Suprapubic skin (tissue), 4 donors: Measurements from ENCODE around the gene DLAT. TPM values are rescaled to one million over a fixed set of nuclear protein-coding genes. Genes with fewer than 3 reads are reported as not detected.
A peak's percentile ranks its signal among the peaks of the same experiment; 100 is the strongest.

ENCODE experiments used
- DNase-seq, 2 donors: peaks; one replicate each; pipeline ENCODE4 v3.0.0-alpha.2; 2019; ENCODE audit warnings: low spot score in 2 of 2
- H3K27ac ChIP-seq: fragments of 200-600 bp; sonication (generic); one replicate; pipeline ENCODE4 v1.5.1; 2019
- H3K27me3 ChIP-seq: fragments of 200-600 bp; sonication (generic); one replicate; pipeline ENCODE4 v1.5.1; 2019
- H3K36me3 ChIP-seq: fragments of 200-600 bp; sonication (generic); one replicate; pipeline ENCODE4 v1.5.1; 2019
- H3K4me1 ChIP-seq: fragments of 200-600 bp; sonication (generic); one replicate; pipeline ENCODE4 v1.5.1; 2019
- H3K4me3 ChIP-seq: fragments of 200-600 bp; sonication (generic); one replicate; pipeline ENCODE4 v1.5.1; 2019; ENCODE audit warnings: mild to moderate bottlenecking
- H3K9me3 ChIP-seq: fragments of 200-600 bp; sonication (generic); one replicate; pipeline ENCODE4 v1.5.1; 2019
- CTCF ChIP-seq, 2 donors: fragments of 200-600 bp in 1 of 2; fragments of 450-650 bp in 1 of 2; sonication (generic) in 1 of 2; IDR thresholded peaks; one replicate each; pipeline ENCODE4 v1.5.1; 2016 to 2019; ENCODE audit warnings: antibody characterized with exemption in 2 of 2, mild to moderate bottlenecking in 1 of 2, moderate library complexity in 1 of 2
- EP300 ChIP-seq: sonication (generic); formaldehyde crosslinking; IDR thresholded peaks from one replicate; pipeline ENCODE4 v1.6.1; 2017; ENCODE audit warnings: antibody characterized with exemption
- POLR2A ChIP-seq, 2 donors: fragments of 450-650 bp; IDR thresholded peaks; one replicate each; pipeline ENCODE4 v1.6.1; 2017; ENCODE audit warnings: antibody characterized with exemption in 2 of 2, mild to moderate bottlenecking in 2 of 2, moderate library complexity in 2 of 2
- POLR2AphosphoS5 ChIP-seq, 3 donors: sonication (generic); formaldehyde crosslinking; IDR thresholded peaks; one replicate each; pipeline ENCODE4 v1.6.1; 2017; ENCODE audit warnings: antibody characterized with exemption in 3 of 3
- WGBS: methylation state at CpG from one replicate; pipeline ENCODE4 v1.1.5; 2018; 5-methylcytosine and 5-hydroxymethylcytosine counted together
- total RNA-seq, 4 donors: library from RNA; depleted of rRNA; stranded (reverse); fragments of >200 nt; gene quantifications; one replicate each; pipeline ENCODE4 v1.1.0, GENCODE V29; 2016

Gene DLAT
- total RNA-seq, 4 donors from 2014 or later, result 16.0 to 32.5 (median 24.4) TPM

DNA sequence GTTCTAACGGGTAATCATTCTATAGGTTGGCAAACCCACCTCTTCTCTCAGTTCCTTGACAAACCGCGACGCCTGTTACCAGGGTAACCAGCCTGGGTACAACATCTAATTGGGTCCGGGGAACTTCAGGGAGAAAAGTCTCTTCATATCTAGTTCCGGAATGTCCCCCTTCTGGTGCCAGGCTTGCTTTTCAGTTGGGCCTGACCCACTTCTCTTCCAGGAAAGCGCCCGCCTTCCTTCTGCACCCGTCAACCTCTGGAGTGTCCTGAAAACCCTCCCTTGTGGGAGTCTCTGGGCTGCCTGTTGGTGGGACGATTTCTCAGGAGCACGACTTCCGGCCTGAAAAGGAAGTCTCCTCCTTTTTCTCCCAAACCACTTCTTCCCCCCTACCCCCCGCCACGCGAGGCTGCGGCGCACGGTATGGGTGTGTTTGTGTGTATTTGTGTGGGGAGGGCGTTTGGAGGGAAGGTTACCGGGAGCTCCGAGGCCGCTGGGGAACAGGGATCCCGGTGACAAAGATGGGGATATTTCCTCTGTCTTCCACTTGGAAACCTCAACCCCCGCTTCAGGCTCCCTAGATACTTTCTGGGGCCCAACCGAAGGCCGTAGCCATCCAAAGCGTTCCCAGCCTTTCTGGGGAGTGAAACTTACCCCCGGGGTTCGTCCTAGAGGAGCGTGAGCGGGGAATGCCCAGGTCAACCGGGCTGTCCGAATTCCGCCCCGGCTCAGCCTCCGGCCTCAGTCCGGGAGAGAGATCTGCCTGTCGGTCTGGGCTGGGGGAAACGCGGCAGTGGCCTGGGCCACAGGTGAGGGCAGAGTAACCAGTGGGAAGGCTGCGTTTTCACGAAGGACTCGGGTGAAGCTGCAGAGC, 49.0 kb downstream of the DLAT start, which contains the start of the genes NKAPD1 and PIH1D2:
Gene NKAPD1 (plus strand): TSS at position 359 of the 871 bp plus-strand sequence. CDS start 1,276 bp downstream, outside the sequence.
Gene PIH1D2 (minus strand): TSS at position 77 of the 871 bp plus-strand sequence. CDS start 843 bp downstream, outside the sequence.
- no peaks in the 10 kb centered on the region for H3K27me3 ChIP-seq
- peaks cover 34% of the 10 kb centered on the region for H3K36me3 ChIP-seq
- peak; percentile 86 to 88 for DNase-seq
- H3K4me3 ChIP-seq, result peak within 1 kb of the TSS; percentile 69
- peaks cover 25% of the 10 kb centered on the region for H3K4me1 ChIP-seq
- peak within 1 kb of the TSS; percentile 89 for H3K27ac ChIP-seq
- WGBS, result under 1% methylated on average over 36 of the region's 43 CpGs
- H3K9me3 ChIP-seq, result no peaks in the 10 kb centered on the region
- TF ChIP-seq EP300 (no peak), POLR2A (IDR thresholded peaks at IDR 0.05) (peak in 1 of 2 donors; percentile 26), CTCF (IDR thresholded peaks at IDR 0.05) (no peak), POLR2AphosphoS5 (IDR thresholded peaks at IDR 0.05) (peak in 1 of 3 donors; percentile 26)

DNA sequence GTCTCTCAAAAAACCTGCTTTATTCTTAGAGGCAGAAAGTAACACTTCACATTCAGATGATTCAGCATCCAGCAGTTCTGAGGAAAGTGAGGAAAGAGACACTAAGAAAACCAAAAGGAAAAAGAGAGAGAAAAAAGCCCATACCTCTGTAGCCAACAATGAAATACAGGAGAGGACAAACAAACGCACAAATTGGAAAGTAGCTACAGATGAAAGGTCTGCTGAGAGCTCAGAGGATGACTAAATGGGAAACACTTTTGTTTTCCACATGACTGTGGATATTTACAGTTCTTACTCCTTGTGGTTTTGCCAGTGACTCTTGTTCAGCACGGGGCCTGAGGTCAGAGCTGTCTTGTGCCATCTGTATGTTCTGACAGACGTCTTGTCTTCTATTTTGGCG, 57.5 kb downstream of the DLAT start:
- H3K27me3 ChIP-seq, result no peaks in the 10 kb centered on the region
- no peak for DNase-seq
- peaks cover 18% of the 10 kb centered on the region for H3K4me1 ChIP-seq
- H3K36me3 ChIP-seq, result peaks cover 72% of the 10 kb centered on the region
- H3K4me3 ChIP-seq, result no peak overlapping the region
- TF ChIP-seq EP300, result no peak
- TF ChIP-seq CTCF (IDR thresholded peaks at IDR 0.05), result no peak
- no peak for TF ChIP-seq POLR2A (IDR thresholded peaks at IDR 0.05)
- TF ChIP-seq POLR2AphosphoS5 (IDR thresholded peaks at IDR 0.05), result no peak
- no peak overlapping the region for H3K27ac ChIP-seq
- 73% methylated on average over 4 of the region's 4 CpGs for whole genome bisulfite sequencing
- no peaks in the 10 kb centered on the region for H3K9me3 ChIP-seq

DNA sequence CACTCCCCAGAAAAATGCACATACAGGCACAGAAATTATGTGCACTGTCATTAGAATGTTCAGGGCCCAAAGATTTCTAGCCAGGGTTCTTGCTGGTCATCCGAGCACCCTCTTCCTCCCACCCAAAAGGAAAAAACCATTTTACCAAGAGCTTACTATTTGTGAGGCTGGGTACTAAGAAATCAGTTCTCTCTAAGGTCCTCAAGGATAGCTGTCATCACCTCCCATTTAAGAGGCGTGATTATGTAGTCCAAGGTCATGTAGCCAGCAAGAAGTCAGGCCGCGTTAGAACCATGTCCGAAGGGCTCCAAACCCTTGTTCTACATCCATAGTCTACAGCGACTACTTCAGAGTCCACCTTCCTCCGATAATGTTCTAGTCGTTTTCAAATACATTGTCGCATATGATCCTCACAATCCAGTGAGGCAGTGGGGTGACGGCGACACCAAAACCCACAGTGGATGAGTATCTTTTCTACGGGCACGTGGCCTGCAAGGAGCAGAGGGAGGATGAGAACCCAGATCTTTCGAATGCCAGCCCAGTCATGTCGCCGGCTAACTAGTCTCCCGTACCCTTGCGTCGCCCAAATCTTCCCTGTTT, 60.7 kb downstream of the DLAT start:
- WGBS, result 5% methylated on average over 19 of the region's 19 CpGs
- TF ChIP-seq POLR2AphosphoS5 (IDR thresholded peaks at IDR 0.05) (no peak), EP300 (no peak), CTCF (IDR thresholded peaks at IDR 0.05) (no peak), POLR2A (IDR thresholded peaks at IDR 0.05) (no peak)
- H3K4me1 ChIP-seq, result peaks cover 37% of the 10 kb centered on the region

GRCh38 chr11:112086422-112087191, 61.4 kb downstream of the DLAT start, which contains the start of the genes SDHD and TIMM8B:
Gene SDHD (plus strand): TSS chr11:112086873. CDS start chr11:112086908, 35 bp downstream.
Gene TIMM8B (minus strand): TSS chr11:112086756. CDS start chr11:112086723, 33 bp downstream.
- under 1% methylated on average over 29 of the region's 45 CpGs for WGBS
- H3K27me3 ChIP-seq, result no peaks in the 10 kb centered on the region
- TF ChIP-seq CTCF (IDR thresholded peaks at IDR 0.05), result peak in 1 of 2 donors; percentile 44
- TF ChIP-seq POLR2AphosphoS5 (IDR thresholded peaks at IDR 0.05), result peak in 2 of 3 donors; percentile 71 to 93
- no peak for TF ChIP-seq EP300
- TF ChIP-seq POLR2A (IDR thresholded peaks at IDR 0.05), result peak; percentile 34 to 56
- DNase-seq, result peak; percentile 98
- H3K36me3 ChIP-seq, result peaks cover 64% of the 10 kb centered on the region
- peak within 1 kb of the TSS; percentile 83 for H3K27ac ChIP-seq
- H3K4me1 ChIP-seq, result peaks cover 37% of the 10 kb centered on the region
- no peaks in the 10 kb centered on the region for H3K9me3 ChIP-seq
- H3K4me3 ChIP-seq, result peak within 1 kb of the TSS; percentile 93

More for the DNA sequence above, 60.7 kb downstream of the DLAT start:
- Histone ChIP-seq H3K27ac (peak overlapping the region; percentile 83), H3K27me3 (no peaks in the 10 kb centered on the region), H3K36me3 (peaks cover 64% of the 10 kb centered on the region), H3K9me3 (no peaks in the 10 kb centered on the region), H3K4me3 (peak overlapping the region; percentile 93)
- no peak for DNase-seq
